Pulmonary artery endothelial cell (primary cell): Measurements from ENCODE around the gene TNFAIP1. TPM values are rescaled to one million over a fixed set of nuclear protein-coding genes. Genes with fewer than 3 reads are reported as not detected.
"Not testable (repeated sequence)": the region's sequence is repeated elsewhere in the genome, so short reads cannot be mapped to it uniquely, and the experiment has no call there.

Source experiments
- DNase-seq: peaks from one replicate; pipeline ENCODE4 v3.0.0-alpha.2; 2011; ENCODE audit warnings: low read depth, low spot score
- total RNA-seq: library from RNA; depleted of rRNA; stranded (reverse); fragments of >200 nt; gene quantifications from 2 replicates; pipeline ENCODE4 v1.2.3, GENCODE V29; 2014

Gene TNFAIP1
- total RNA-seq, 1 donor from 2014 or later = 50.4 TPM

GRCh38 chr17:28324781-28325180, 10.8 kb upstream of the TNFAIP1 start:
- DNase-seq = no peak

- no peak for DNase-seq
Observed at GRCh38 chr17:28325211-28325610, 10.3 kb upstream of the TNFAIP1 start.

DNA sequence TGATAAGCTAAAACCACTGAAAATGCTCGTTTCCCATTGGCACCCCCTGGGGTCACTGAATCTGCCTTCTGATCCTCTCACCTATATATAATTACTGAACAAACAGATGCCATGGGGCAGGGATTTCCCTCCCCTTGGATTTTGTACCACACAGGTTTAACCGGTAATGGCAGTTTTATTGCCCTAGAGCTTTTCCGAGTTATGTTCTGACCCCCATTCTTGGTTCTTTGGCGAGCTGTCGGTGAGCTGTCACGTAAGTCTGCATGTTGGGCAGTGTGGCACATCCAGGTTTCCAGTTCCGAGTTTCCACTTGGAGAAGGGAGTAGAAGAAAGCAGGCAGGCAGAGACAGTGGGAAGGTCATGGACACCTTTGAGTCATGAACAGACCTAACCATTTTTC, 9.4 kb upstream of the TNFAIP1 start:
- DNase-seq = no peak

GRCh38 chr17:28327031-28327607, 8.4 kb upstream of the TNFAIP1 start:
- no peak for DNase-seq

GRCh38 chr17:28327709-28328108, 7.9 kb upstream of the TNFAIP1 start:
- no peak for DNase-seq

DNA sequence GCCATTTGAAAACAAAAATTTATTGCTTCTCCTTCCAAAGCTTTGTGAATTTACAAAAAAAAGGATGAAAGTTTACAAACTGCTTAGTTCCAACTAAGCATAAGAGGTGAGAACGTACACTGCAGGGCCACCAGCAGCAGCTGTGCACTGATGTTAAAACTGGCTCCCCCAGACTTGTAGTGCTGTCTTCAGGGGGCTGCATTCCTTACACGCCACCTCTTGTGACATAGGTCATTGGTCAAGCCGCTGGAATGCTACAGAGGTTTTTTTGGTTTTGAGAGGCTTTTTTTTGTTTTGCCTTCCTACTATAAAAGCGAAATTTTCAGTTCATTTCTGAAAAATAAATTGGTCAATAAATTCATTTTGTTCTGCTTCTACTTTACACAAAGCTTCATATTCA, 7.2 kb upstream of the TNFAIP1 start:
- DNase-seq = no peak

GRCh38 chr17:28330671-28331070, 4.9 kb upstream of the TNFAIP1 start:
- DNase-seq = no peak

DNA sequence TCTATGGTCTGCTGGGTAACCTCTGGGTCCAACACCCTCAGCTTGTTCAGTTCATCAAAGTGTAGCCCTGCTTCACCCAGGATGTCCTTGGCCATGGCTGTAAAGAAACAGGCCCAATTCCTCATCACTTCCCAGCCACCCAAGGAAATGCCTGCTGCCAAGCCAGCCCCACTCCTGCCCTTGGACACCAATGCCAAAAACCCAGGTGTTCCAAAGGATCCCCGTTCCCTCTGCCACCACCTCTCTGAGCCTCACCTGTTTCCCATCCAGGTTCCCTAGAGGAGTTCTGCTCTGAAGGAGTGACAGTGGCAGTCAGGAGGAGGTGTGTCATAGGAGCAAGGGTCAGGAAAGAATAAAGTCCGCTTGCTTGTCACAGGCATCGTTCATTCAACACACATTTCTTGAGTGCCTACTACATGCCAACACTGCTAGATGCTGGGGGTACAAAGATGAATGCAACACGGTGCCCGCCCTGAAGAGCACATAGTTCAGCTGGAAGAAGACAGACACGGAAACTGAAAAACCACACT, 3.6 kb upstream of the TNFAIP1 start:
- no peak for DNase-seq

GRCh38 chr17:28333083-28333746, 2.3 kb upstream of the TNFAIP1 start:
- DNase-seq = no peak

- no peak for DNase-seq
Observed at GRCh38 chr17:28334171-28334570, 1.4 kb upstream of the TNFAIP1 start.

- DNase-seq = no peak
Observed at GRCh38 chr17:28334666-28335200, 828 bp upstream of the TNFAIP1 start.

DNA sequence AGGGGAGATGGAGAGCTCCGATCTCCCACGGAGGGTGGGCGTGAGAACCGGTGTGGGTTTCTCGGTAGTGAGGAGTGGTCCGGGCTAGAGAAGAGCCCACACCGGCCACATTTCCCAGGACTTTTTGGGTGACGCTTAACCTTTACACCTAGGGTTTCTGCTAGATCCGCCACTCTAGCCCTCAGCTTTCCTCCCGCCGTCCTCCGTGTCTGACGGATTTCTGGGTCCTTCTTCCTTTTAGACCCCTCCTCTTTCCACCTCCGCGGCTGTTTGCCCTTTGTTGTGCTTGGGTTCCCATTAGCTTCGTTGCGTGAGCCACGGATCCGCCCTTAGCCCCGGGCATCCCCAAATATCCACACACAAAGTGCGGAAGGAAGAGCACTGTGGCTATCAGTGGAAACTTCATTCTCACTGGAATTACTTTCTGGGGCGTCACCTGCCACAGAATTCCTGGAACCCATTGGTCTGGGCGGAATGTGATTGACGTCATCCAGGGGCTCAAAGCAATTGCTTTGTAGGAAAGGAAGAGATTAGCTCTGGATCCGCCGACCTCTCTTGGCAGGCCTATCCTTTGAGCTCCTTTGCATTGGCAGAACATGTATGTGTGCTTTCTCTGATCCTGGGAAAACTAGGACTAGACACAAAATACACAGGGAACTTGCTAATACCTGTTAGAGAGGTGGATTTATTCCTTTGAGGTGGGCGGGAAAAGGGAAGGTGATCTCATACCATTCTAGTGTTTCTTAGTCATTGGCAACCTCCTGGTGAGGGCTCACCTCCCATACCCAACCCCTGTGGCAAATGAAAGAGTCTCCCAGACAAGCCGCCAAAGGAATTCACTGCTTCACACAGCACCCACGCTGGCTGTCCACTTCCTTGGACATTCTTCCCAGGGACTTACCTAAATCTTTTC, 654 bp downstream of the TNFAIP1 start:
- peak; percentile 89 for DNase-seq

GRCh38 chr17:28338056-28338768, 2.7 kb downstream of the TNFAIP1 start:
- peak; percentile 63 for DNase-seq

DNA sequence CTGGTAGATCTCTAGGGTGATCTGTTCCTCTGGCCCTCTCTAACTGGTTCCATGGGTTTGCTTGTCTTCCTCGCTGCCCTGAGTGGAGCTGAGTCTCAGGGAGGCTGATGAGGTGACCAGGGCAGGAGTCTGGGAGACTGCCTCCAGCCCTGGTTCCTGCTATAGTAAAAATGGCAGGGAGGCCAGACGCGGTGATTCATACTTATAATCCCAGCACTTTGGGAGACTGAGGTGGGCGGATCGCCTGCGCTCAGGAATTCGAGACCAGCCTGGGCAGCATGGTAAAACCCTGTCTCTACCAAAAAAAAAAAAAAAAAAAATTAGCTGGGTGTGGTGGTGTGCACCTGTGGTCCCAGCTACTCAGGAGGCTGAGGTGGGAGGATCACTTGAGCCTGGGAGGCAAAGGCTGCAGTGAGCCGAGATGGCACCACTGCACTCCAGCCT, 3.2 kb downstream of the TNFAIP1 start:
- not testable (repeated sequence) for DNase-seq

GRCh38 chr17:28339431-28339830, 3.9 kb downstream of the TNFAIP1 start:
- no peak for DNase-seq

DNA sequence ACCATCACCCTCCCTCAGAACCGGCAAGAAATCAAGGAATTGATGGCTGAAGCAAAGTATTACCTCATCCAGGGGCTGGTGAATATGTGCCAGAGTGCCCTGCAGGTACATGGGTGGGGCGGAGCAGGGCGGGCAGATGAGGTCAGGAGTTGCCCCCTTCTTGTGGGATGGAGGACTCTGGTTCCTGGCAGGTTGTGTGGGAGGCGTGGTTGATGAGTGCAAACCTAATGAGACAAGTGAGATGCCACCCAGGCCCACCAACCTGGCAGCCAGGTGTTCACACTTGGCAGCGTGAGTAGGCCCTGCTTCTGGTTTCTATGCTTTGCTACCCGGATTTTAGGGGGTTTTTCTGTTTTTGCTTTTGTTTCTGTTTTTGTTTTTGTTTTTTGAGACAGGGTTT, 4.8 kb downstream of the TNFAIP1 start:
- DNase-seq = no peak

DNA sequence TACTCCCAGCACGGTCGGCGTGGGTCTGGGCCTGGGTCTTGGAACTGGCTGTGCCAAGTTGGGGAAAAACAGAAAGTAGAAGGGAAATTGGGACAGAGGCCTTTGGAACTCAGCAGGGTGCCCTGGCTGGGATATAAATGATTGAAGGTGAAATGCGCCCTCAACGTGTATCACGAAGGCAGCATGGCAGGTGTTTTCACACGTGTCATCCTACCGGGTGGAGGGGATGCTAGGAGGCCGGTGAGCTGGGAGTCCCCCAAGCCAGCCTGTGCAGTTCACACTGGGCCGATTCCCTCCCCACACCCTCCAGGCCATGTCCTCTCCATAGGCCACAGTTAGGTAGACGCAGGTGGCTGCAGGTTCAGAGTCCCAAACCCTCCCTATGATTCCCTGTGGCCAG, 6.0 kb downstream of the TNFAIP1 start:
- no peak for DNase-seq

- no peak for DNase-seq
Observed at GRCh38 chr17:28342313-28342712, 6.8 kb downstream of the TNFAIP1 start.

- no peak for DNase-seq
Observed at GRCh38 chr17:28343491-28343932, 8.0 kb downstream of the TNFAIP1 start.

DNA sequence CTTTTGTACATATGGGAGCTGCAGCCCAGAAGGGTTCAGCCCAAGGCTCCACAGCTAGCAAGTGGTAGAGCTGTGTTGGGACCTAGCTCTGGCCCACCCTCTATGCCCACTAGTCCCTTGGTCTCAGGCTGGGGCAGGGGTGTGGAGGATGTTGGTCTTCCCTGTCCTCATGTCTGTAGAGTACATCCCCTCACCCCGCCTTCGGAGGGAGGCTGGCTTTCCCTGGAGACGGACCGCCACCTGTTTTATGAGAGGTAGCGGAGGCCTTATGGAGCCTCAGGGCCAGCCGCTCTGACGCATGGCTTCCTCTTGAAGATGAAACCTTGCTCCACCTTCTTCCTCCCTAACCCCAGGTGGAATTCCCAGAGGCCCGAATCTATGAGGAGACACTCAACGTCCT, 8.4 kb downstream of the TNFAIP1 start:
- no peak for DNase-seq

DNA sequence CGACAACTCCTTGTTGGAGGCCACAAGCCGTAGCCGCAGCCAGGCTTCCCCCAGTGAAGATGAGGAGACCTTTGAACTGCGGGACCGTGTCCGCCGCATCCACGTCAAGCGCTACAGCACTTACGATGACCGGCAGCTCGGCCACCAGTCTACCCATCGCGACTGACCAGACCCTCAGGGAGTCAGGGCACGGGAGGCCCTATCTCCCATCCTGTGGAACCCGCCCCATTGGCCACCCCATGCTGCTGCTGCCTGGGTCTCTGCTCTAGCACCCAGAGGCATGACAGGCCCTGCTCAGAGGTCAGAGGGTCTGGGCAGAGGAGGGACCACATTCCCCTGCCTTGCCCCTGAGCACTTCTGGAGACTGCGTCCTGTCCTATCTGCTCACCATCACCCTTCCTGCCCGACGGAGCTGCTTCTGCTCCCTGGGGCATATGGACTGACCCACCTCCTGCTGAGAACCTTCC, 8.9 kb downstream of the TNFAIP1 start:
- no peak for DNase-seq
